CD4-positive, alpha-beta T cell (primary cell): Measurements from ENCODE around the gene SETBP1. TPM values are rescaled to one million over a fixed set of nuclear protein-coding genes. Genes with fewer than 3 reads are reported as not detected.

Experiments
- ATAC-seq: fragments of 200-7000 bp; cut with Tn5 transposase; one replicate; pipeline ENCODE4 v1.10.0; 2022; ENCODE audit warnings: mild to moderate bottlenecking; ENCODE audit not compliant: poor library complexity
- CTCF ChIA-PET: fragments of 350-600 bp; sonication (Branson Sonifier 250); formaldehyde crosslinking; loops from one replicate; lab custom pipeline; 2021; ENCODE audit warnings: antibody characterized with exemption, inconsistent platforms; lab: Charles Lee
- POLR2A ChIA-PET: fragments of 350-600 bp; sonication (Branson Sonifier 250); formaldehyde crosslinking; loops from one replicate; lab custom pipeline; 2021; ENCODE audit warnings: antibody characterized with exemption, inconsistent platforms; lab: Charles Lee
- DNase-seq, 14 experiments: peaks; one replicate each; pipeline ENCODE4 v3.0.0-alpha.2; 2013 to 2020; ENCODE audit warnings: mixed read lengths in 2 of 14
- H3K27ac ChIP-seq, 2 donors: one replicate each; pipeline versions ENCODE4 v1.5.1 to v1.7.0; 2013; ENCODE audit warnings: low read length in 2 of 2, low read depth in 1 of 2, mild to moderate bottlenecking in 1 of 2
- H3K27me3 ChIP-seq, 2 experiments: 1 replicate in 1 of 2; 2 replicates in 1 of 2; pipeline versions ENCODE4 v1.6.1 to v1.7.0; 2013; ENCODE audit warnings: low read length in 2 of 2, control low read depth in 1 of 2, mild to moderate bottlenecking in 1 of 2, moderate library complexity in 1 of 2; ENCODE audit not compliant: insufficient read depth in 2 of 2, control insufficient read depth in 1 of 2
- H3K36me3 ChIP-seq: one replicate; pipeline ENCODE4 v1.6.1; 2013; ENCODE audit warnings: low read length, control low read depth; ENCODE audit not compliant: insufficient read depth
- H3K4me1 ChIP-seq: one replicate; pipeline ENCODE4 v1.6.1; 2013; ENCODE audit warnings: low read length, control low read depth; ENCODE audit not compliant: insufficient read depth
- H3K4me3 ChIP-seq: one replicate; pipeline ENCODE4 v1.5.1; 2013; ENCODE audit warnings: mild to moderate bottlenecking, low read length, moderate library complexity
- H3K9me3 ChIP-seq, 2 experiments: 1 replicate in 1 of 2; 2 replicates in 1 of 2; pipeline versions ENCODE4 v1.6.1 to v1.7.0; 2013; ENCODE audit warnings: low read length in 2 of 2, mild to moderate bottlenecking in 2 of 2, control low read depth in 1 of 2, moderate library complexity in 1 of 2; ENCODE audit not compliant: control insufficient read depth in 1 of 2, insufficient read depth in 1 of 2
- H3K27ac Mint-ChIP-seq: one replicate; pipeline ENCODE4 v1.8.0; 2020; ENCODE audit warnings: mixed read lengths
- H3K27me3 Mint-ChIP-seq: one replicate; pipeline ENCODE4 v1.8.0; 2021; ENCODE audit warnings: mixed read lengths
- H3K36me3 Mint-ChIP-seq: one replicate; pipeline ENCODE4 v1.8.0; 2021; ENCODE audit warnings: low read depth, mixed read lengths
- H3K4me1 Mint-ChIP-seq: one replicate; pipeline ENCODE4 v1.8.0; 2021; ENCODE audit warnings: low read depth, mixed read lengths
- H3K4me3 Mint-ChIP-seq: one replicate; pipeline ENCODE4 v1.8.0; 2020; ENCODE audit warnings: mild to moderate bottlenecking, mixed read lengths
- H3K9me3 Mint-ChIP-seq: one replicate; pipeline ENCODE4 v1.8.0; 2020; ENCODE audit warnings: mixed read lengths
- CTCF ChIP-seq: fragments of 200-600 bp; IDR thresholded peaks from one replicate; pipeline ENCODE4 v1.8.0; 2022; ENCODE audit warnings: antibody characterized with exemption, mild to moderate bottlenecking
- intact Hi-C, 2 experiments: fragments of 100-400 bp; cut with DNase I in 1 of 2; cut with micrococcal nuclease in 1 of 2; formaldehyde crosslinking; loops; one replicate each; pipeline versions ENCODE4 v1.15.1 to v1.9.0; 2023 to 2025; cut with DNase I, micrococcal nuclease
- total RNA-seq, 174 experiments: library from RNA in 2 of 174; stranded (reverse) in 2 of 174; gene quantifications; one replicate each; pipeline ENCODE4 v1.2.3 and lab custom pipeline; 2021 to 2026

Gene SETBP1
- total RNA-seq, 2 experiments from 2014 or later = 0.25 to 0.41 TPM

GRCh38 chr18:44696892-44697291, 16.2 kb downstream of the SETBP1 start:
- ChIA-PET CTCF (no interaction called here), POLR2A (no interaction called here)
- peaks cover 5% of the 10 kb centered on the region for H3K4me1 Mint-ChIP-seq
- no peak overlapping the region for H3K4me3 ChIP-seq
- no peaks in the 10 kb centered on the region for H3K27me3 ChIP-seq
- no peak for TF ChIP-seq CTCF
- no peaks in the 10 kb centered on the region for H3K4me1 ChIP-seq
- ATAC-seq (no peak), DNase-seq (no peak)
- no peaks in the 10 kb centered on the region for H3K36me3 ChIP-seq
- H3K36me3 Mint-ChIP-seq = no peaks in the 10 kb centered on the region
- no peaks in the 10 kb centered on the region for H3K9me3 ChIP-seq
- no peak overlapping the region for H3K27ac ChIP-seq
- H3K4me3 Mint-ChIP-seq = no peak overlapping the region
- H3K9me3 Mint-ChIP-seq = no peaks in the 10 kb centered on the region
- intact Hi-C loops = no loop called here
- H3K27me3 Mint-ChIP-seq = no peaks in the 10 kb centered on the region
- H3K27ac Mint-ChIP-seq = no peak overlapping the region

- no peaks in the 10 kb centered on the region for H3K4me1 ChIP-seq
- POLR2A ChIA-PET = no interaction called here
- intact Hi-C loops = no loop called here
- ATAC-seq = no peak
- H3K27ac Mint-ChIP-seq = no peak overlapping the region
- DNase-seq = no peak
- H3K36me3 ChIP-seq = no peaks in the 10 kb centered on the region
- H3K4me3 ChIP-seq = no peak overlapping the region
- peaks cover 5% of the 10 kb centered on the region for H3K4me1 Mint-ChIP-seq
- no peaks in the 10 kb centered on the region for H3K27me3 Mint-ChIP-seq
- H3K4me3 Mint-ChIP-seq = no peak overlapping the region
- no peaks in the 10 kb centered on the region for H3K9me3 Mint-ChIP-seq
- CTCF ChIA-PET = no interaction called here
- H3K9me3 ChIP-seq = no peaks in the 10 kb centered on the region
- TF ChIP-seq CTCF = no peak
- H3K27me3 ChIP-seq = no peaks in the 10 kb centered on the region
- H3K27ac ChIP-seq = no peak overlapping the region
- H3K36me3 Mint-ChIP-seq = no peaks in the 10 kb centered on the region
Measured at GRCh38 chr18:44697315-44697714, 16.6 kb downstream of the SETBP1 start.

GRCh38 chr18:44698518-44698917, 17.8 kb downstream of the SETBP1 start:
- ChIA-PET CTCF (interaction anchor here (0.5 kb wide), 1 partner anchor 10 kb away, joined by 3 read pairs; no protein-coding TSS in a partner anchor), POLR2A (no interaction called here)
- H3K4me1 Mint-ChIP-seq = peaks cover 5% of the 10 kb centered on the region
- H3K36me3 Mint-ChIP-seq = no peaks in the 10 kb centered on the region
- intact Hi-C loops = no loop called here
- H3K4me3 Mint-ChIP-seq = no peak overlapping the region
- no peak overlapping the region for H3K27ac ChIP-seq
- H3K27ac Mint-ChIP-seq = no peak overlapping the region
- H3K9me3 ChIP-seq = no peaks in the 10 kb centered on the region
- DNase-seq (no peak), ATAC-seq (no peak)
- H3K4me3 ChIP-seq = no peak overlapping the region
- H3K4me1 ChIP-seq = no peaks in the 10 kb centered on the region
- no peaks in the 10 kb centered on the region for H3K36me3 ChIP-seq
- no peak for TF ChIP-seq CTCF
- no peaks in the 10 kb centered on the region for H3K9me3 Mint-ChIP-seq
- no peaks in the 10 kb centered on the region for H3K27me3 Mint-ChIP-seq
- no peaks in the 10 kb centered on the region for H3K27me3 ChIP-seq
